T-helper 1 cell treated with Interleukin-12 subunit alpha and Interleukin-12 subunit beta and Interleukin-4 antibody, amounts not matched to agents 30 μg/mL and 1 μg/mL, for 36 hours (primary cell): ENCODE measurements around the gene IL1RAPL2.
"Not testable (repeated sequence)": the region's sequence is repeated elsewhere in the genome, so short reads cannot be mapped to it uniquely, and the experiment has no call there.

Source experiments
- H3K27ac Mint-ChIP-seq: one replicate; pipeline ENCODE4 v1.8.0; 2021; ENCODE audit warnings: mild to moderate bottlenecking, mixed read lengths
- H3K27me3 Mint-ChIP-seq: one replicate; pipeline ENCODE4 v1.8.0; 2021; ENCODE audit warnings: low read depth, mixed read lengths
- H3K36me3 Mint-ChIP-seq: one replicate; pipeline ENCODE4 v1.8.0; 2021; ENCODE audit warnings: low read depth, mixed read lengths
- H3K4me1 Mint-ChIP-seq: one replicate; pipeline ENCODE4 v1.8.0; 2021; ENCODE audit warnings: low read depth, mixed read lengths
- H3K4me3 Mint-ChIP-seq: one replicate; pipeline ENCODE4 v1.8.0; 2021; ENCODE audit warnings: mild to moderate bottlenecking, moderate library complexity, mixed read lengths
- H3K9me3 Mint-ChIP-seq: one replicate; pipeline ENCODE4 v1.8.0; 2021; ENCODE audit warnings: mixed read lengths

Gene IL1RAPL2

GRCh38 chrX:105237407-105237806 lies 671.4 kb downstream of the IL1RAPL2 start:
- H3K4me3 Mint-ChIP-seq, H3K9me3 Mint-ChIP-seq, H3K27me3 Mint-ChIP-seq, H3K4me1 Mint-ChIP-seq, H3K36me3 Mint-ChIP-seq, H3K27ac Mint-ChIP-seq: not testable (repeated sequence)

- no peak overlapping the region for H3K27ac Mint-ChIP-seq
- no peaks in the 10 kb centered on the region for H3K36me3 Mint-ChIP-seq
- no peaks in the 10 kb centered on the region for H3K9me3 Mint-ChIP-seq
- H3K4me1 Mint-ChIP-seq = no peaks in the 10 kb centered on the region
- no peak overlapping the region for H3K4me3 Mint-ChIP-seq
- no peaks in the 10 kb centered on the region for H3K27me3 Mint-ChIP-seq
Measured at GRCh38 chrX:105241056-105241455, 675.1 kb downstream of the IL1RAPL2 start.

- no peak overlapping the region for H3K27ac Mint-ChIP-seq
- no peak overlapping the region for H3K4me3 Mint-ChIP-seq
- no peaks in the 10 kb centered on the region for H3K27me3 Mint-ChIP-seq
- H3K9me3 Mint-ChIP-seq = peaks cover 9% of the 10 kb centered on the region
- no peaks in the 10 kb centered on the region for H3K4me1 Mint-ChIP-seq
- H3K36me3 Mint-ChIP-seq = no peaks in the 10 kb centered on the region
Measured at GRCh38 chrX:105260291-105261043, 694.5 kb downstream of the IL1RAPL2 start.

GRCh38 chrX:105263171-105263570 lies 697.2 kb downstream of the IL1RAPL2 start:
- Mint-ChIP-seq H3K9me3 (peaks cover 9% of the 10 kb centered on the region), H3K27me3 (no peaks in the 10 kb centered on the region), H3K4me3 (no peak overlapping the region)

GRCh38 chrX:105263801-105264200 lies 697.8 kb downstream of the IL1RAPL2 start:
- Mint-ChIP-seq H3K27me3 (no peaks in the 10 kb centered on the region), H3K27ac (no peak overlapping the region), H3K36me3 (no peaks in the 10 kb centered on the region), H3K4me1 (no peaks in the 10 kb centered on the region), H3K9me3 (peaks cover 4% of the 10 kb centered on the region), H3K4me3 (no peak overlapping the region)

More at GRCh38 chrX:105263171-105263570, 697.2 kb downstream of the IL1RAPL2 start:
- H3K4me1 Mint-ChIP-seq = no peaks in the 10 kb centered on the region
- no peaks in the 10 kb centered on the region for H3K36me3 Mint-ChIP-seq
- no peak overlapping the region for H3K27ac Mint-ChIP-seq

- no peak overlapping the region for H3K27ac Mint-ChIP-seq
- H3K36me3 Mint-ChIP-seq = no peaks in the 10 kb centered on the region
- peaks cover 4% of the 10 kb centered on the region for H3K9me3 Mint-ChIP-seq
- H3K4me1 Mint-ChIP-seq = no peaks in the 10 kb centered on the region
- H3K4me3 Mint-ChIP-seq = no peak overlapping the region
- no peaks in the 10 kb centered on the region for H3K27me3 Mint-ChIP-seq
Measured at GRCh38 chrX:105265093-105265492, 699.1 kb downstream of the IL1RAPL2 start.

- Mint-ChIP-seq H3K36me3 (no peaks in the 10 kb centered on the region), H3K27ac (no peak overlapping the region), H3K9me3 (peaks cover under 1% of the 10 kb centered on the region), H3K4me1 (no peaks in the 10 kb centered on the region), H3K4me3 (no peak overlapping the region), H3K27me3 (no peaks in the 10 kb centered on the region)
Measured at GRCh38 chrX:105266456-105266855, 700.5 kb downstream of the IL1RAPL2 start.

GRCh38 chrX:105267167-105267566 lies 701.2 kb downstream of the IL1RAPL2 start:
- Mint-ChIP-seq H3K27me3 (no peaks in the 10 kb centered on the region), H3K27ac (no peak overlapping the region)

GRCh38 chrX:105269386-105269785 lies 703.4 kb downstream of the IL1RAPL2 start:
- H3K27me3 Mint-ChIP-seq = no peaks in the 10 kb centered on the region
- H3K4me1 Mint-ChIP-seq = no peaks in the 10 kb centered on the region
- no peaks in the 10 kb centered on the region for H3K9me3 Mint-ChIP-seq
- no peak overlapping the region for H3K4me3 Mint-ChIP-seq
- H3K36me3 Mint-ChIP-seq = no peaks in the 10 kb centered on the region
- H3K27ac Mint-ChIP-seq = no peak overlapping the region

More at GRCh38 chrX:105267167-105267566, 701.2 kb downstream of the IL1RAPL2 start:
- H3K9me3 Mint-ChIP-seq = no peaks in the 10 kb centered on the region
- no peak overlapping the region for H3K4me3 Mint-ChIP-seq
- H3K36me3 Mint-ChIP-seq = no peaks in the 10 kb centered on the region
- H3K4me1 Mint-ChIP-seq = no peaks in the 10 kb centered on the region

- H3K27ac Mint-ChIP-seq = no peak overlapping the region
- H3K4me1 Mint-ChIP-seq = no peaks in the 10 kb centered on the region
- H3K36me3 Mint-ChIP-seq = no peaks in the 10 kb centered on the region
- no peaks in the 10 kb centered on the region for H3K9me3 Mint-ChIP-seq
- H3K4me3 Mint-ChIP-seq = no peak overlapping the region
- no peaks in the 10 kb centered on the region for H3K27me3 Mint-ChIP-seq
Measured at GRCh38 chrX:105273326-105273725, 707.3 kb downstream of the IL1RAPL2 start.

GRCh38 chrX:105274091-105274490 lies 708.1 kb downstream of the IL1RAPL2 start:
- H3K4me3 Mint-ChIP-seq = no peak overlapping the region

GRCh38 chrX:105277132-105277531 lies 711.1 kb downstream of the IL1RAPL2 start:
- H3K36me3 Mint-ChIP-seq = no peaks in the 10 kb centered on the region
- H3K4me3 Mint-ChIP-seq = no peak overlapping the region
- no peaks in the 10 kb centered on the region for H3K27me3 Mint-ChIP-seq
- H3K4me1 Mint-ChIP-seq = no peaks in the 10 kb centered on the region
- H3K27ac Mint-ChIP-seq = no peak overlapping the region
- no peaks in the 10 kb centered on the region for H3K9me3 Mint-ChIP-seq

More at GRCh38 chrX:105274091-105274490, 708.1 kb downstream of the IL1RAPL2 start:
- Mint-ChIP-seq H3K36me3 (no peaks in the 10 kb centered on the region), H3K27ac (no peak overlapping the region), H3K4me1 (no peaks in the 10 kb centered on the region), H3K27me3 (no peaks in the 10 kb centered on the region), H3K9me3 (no peaks in the 10 kb centered on the region)

- no peaks in the 10 kb centered on the region for H3K36me3 Mint-ChIP-seq
- H3K4me3 Mint-ChIP-seq = no peak overlapping the region
Measured at GRCh38 chrX:105282077-105282476, 716.1 kb downstream of the IL1RAPL2 start.

GRCh38 chrX:105297041-105297440 lies 731.0 kb downstream of the IL1RAPL2 start:
- no peaks in the 10 kb centered on the region for H3K36me3 Mint-ChIP-seq
- H3K9me3 Mint-ChIP-seq = no peaks in the 10 kb centered on the region
- no peaks in the 10 kb centered on the region for H3K4me1 Mint-ChIP-seq
- H3K4me3 Mint-ChIP-seq = no peak overlapping the region
- no peak overlapping the region for H3K27ac Mint-ChIP-seq
- no peaks in the 10 kb centered on the region for H3K27me3 Mint-ChIP-seq

More at GRCh38 chrX:105282077-105282476, 716.1 kb downstream of the IL1RAPL2 start:
- Mint-ChIP-seq H3K4me1 (no peaks in the 10 kb centered on the region), H3K27ac (no peak overlapping the region), H3K9me3 (no peaks in the 10 kb centered on the region), H3K27me3 (no peaks in the 10 kb centered on the region)

GRCh38 chrX:105299286-105299685 lies 733.3 kb downstream of the IL1RAPL2 start:
- no peak overlapping the region for H3K4me3 Mint-ChIP-seq
- H3K27ac Mint-ChIP-seq = no peak overlapping the region
- no peaks in the 10 kb centered on the region for H3K4me1 Mint-ChIP-seq
- no peaks in the 10 kb centered on the region for H3K9me3 Mint-ChIP-seq
- H3K27me3 Mint-ChIP-seq = no peaks in the 10 kb centered on the region
- no peaks in the 10 kb centered on the region for H3K36me3 Mint-ChIP-seq
